ENCODE measurements around the gene TOB1. TPM values are rescaled to one million over a fixed set of nuclear protein-coding genes. Genes with fewer than 3 reads are reported as not detected.
A peak's percentile ranks its signal among the peaks of the same experiment; 100 is the strongest.

TOB1 gene
- total and polyA plus RNA-seq, 9 donors = 19.8 to 73.2 (median 55.2) TPM

DNA sequence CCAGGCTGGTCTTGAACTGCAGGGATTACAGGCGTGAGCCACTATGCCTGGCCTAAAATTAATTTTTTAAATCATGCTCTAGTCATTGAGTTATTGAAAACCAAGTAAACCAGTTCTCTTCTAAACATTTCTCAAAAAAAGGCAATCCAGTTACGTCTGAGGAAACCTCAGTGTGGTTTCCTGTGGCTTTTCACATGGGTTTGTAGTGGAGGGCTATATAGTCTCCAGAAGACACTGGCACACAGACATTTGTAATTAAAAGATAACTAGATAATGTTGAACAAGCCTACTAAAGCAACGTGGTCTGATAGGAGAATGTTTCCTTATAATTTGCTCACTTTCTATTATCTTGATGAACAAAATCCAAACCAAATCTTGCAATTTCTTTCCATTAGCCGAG lies 5.2 kb upstream of the TOB1 start:
- no CpG with 5 or more reads among the region's 4 CpGs for WGBS (ENCODE audit: insufficient coverage)
- DNase-seq = no peak
- Histone ChIP-seq H3K27me3 (ENCODE audit: control insufficient read depth, insufficient read depth, low read length) (no peaks in the 10 kb centered on the region), H3K4me1 (ENCODE audit: control insufficient read depth, insufficient read depth, low read length) (peaks cover 11% of the 10 kb centered on the region), H3K36me3 (ENCODE audit: control insufficient read depth, insufficient read depth, low read length) (no peaks in the 10 kb centered on the region), H3K27ac (ENCODE audit: low read length) (no peak overlapping the region), H3K4me3 (ENCODE audit: low read length) (no peak overlapping the region), H3K9me3 (replicated peaks; ENCODE audit: control insufficient read depth, low read depth, low read length) (no peaks in the 10 kb centered on the region)

- Histone ChIP-seq H3K4me1 (ENCODE audit: control insufficient read depth, insufficient read depth, low read length) (peaks cover 12% of the 10 kb centered on the region), H3K36me3 (ENCODE audit: control insufficient read depth, insufficient read depth, low read length) (peaks cover under 1% of the 10 kb centered on the region), H3K27me3 (ENCODE audit: control insufficient read depth, insufficient read depth, low read length) (no peaks in the 10 kb centered on the region), H3K4me3 (ENCODE audit: low read length) (peak overlapping the region; percentile 87), H3K9me3 (replicated peaks; ENCODE audit: control insufficient read depth, low read depth, low read length) (no peaks in the 10 kb centered on the region), H3K27ac (ENCODE audit: low read length) (peak overlapping the region; percentile 100)
- no CpG with 5 or more reads among the region's 1 CpG for WGBS (ENCODE audit: insufficient coverage)
- DNase-seq = no peak
Observed at GRCh38 chr17:50868602-50869001, 2.4 kb upstream of the TOB1 start.

DNA sequence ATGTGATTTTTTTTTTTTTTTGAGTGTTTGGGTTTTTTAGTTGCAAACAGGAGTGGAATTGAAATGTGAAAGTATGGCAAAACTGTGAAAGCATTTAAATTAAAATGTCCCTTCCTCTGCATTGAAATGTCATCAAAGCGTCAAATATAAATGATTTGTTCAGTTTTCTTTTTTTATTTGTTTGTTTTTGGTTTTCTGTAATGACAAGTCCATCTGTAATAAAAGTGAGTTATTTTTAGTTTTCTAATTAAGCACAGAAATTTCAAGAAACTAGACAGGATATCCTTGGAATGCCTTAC lies 1.9 kb upstream of the TOB1 start:
- H3K27me3 ChIP-seq (ENCODE audit: control insufficient read depth, insufficient read depth, low read length) = no peaks in the 10 kb centered on the region
- WGBS (ENCODE audit: insufficient coverage) = no CpG with 5 or more reads among the region's 1 CpG
- H3K36me3 ChIP-seq (ENCODE audit: control insufficient read depth, insufficient read depth, low read length) = peaks cover 5% of the 10 kb centered on the region
- H3K4me1 ChIP-seq (ENCODE audit: control insufficient read depth, insufficient read depth, low read length) = peaks cover 17% of the 10 kb centered on the region
- H3K27ac ChIP-seq (ENCODE audit: low read length) = peak overlapping the region; percentile 100
- no peaks in the 10 kb centered on the region for H3K9me3 ChIP-seq (replicated peaks; ENCODE audit: control insufficient read depth, low read depth, low read length)
- no peak for DNase-seq
- H3K4me3 ChIP-seq (ENCODE audit: low read length) = peak overlapping the region; percentile 87

DNA sequence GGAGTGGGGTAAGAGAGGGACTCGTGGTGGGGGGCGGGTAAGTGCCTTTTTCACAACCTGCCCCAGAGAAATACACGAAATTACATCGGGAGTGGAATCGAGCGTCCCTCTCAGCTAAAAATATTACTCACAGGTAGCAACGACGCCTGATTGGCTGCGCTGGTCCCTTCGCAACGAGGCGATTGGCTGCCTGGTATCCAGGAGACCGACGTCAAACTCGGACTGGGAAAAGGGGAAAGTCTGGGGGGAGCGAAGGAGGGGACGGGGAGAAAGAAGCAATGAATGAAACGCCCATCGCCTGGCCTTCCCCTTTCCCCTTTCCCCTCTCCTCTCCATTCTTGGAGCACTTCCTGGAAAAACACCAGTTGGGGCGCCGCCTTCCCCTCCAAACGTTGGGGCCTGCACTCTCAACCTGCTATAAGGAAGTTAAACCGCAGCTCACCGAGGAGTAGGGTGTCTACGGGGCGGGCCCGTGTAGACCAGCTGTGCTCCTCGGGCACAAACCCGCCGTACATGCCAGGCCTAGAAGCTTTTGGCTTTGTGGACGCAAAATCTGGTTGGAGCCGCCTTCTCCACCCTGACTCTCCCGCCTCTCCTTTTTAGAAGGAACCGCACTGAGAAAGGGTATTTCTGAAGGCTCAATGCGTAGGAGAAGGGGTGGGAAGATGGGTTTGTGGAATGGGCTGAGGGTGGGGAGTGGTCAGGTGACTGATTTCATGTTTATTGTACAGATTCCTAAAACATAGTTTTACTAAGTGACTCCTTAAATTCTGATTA lies 1.4 kb upstream of the TOB1 start:
- Histone ChIP-seq H3K9me3 (replicated peaks; ENCODE audit: control insufficient read depth, low read depth, low read length) (no peaks in the 10 kb centered on the region), H3K36me3 (ENCODE audit: control insufficient read depth, insufficient read depth, low read length) (peaks cover 9% of the 10 kb centered on the region), H3K27me3 (ENCODE audit: control insufficient read depth, insufficient read depth, low read length) (no peaks in the 10 kb centered on the region), H3K27ac (ENCODE audit: low read length) (peak overlapping the region; percentile 100), H3K4me1 (ENCODE audit: control insufficient read depth, insufficient read depth, low read length) (peaks cover 15% of the 10 kb centered on the region), H3K4me3 (ENCODE audit: low read length) (peak overlapping the region; percentile 87)
- WGBS (ENCODE audit: insufficient coverage) = 0% methylated on average over 5 of the region's 35 CpGs
- DNase-seq = peak; percentile 99

GRCh38 chr17:50866950-50867362 lies 802 bp upstream of the TOB1 start:
- no peaks in the 10 kb centered on the region for H3K9me3 ChIP-seq (replicated peaks; ENCODE audit: control insufficient read depth, low read depth, low read length)
- H3K4me1 ChIP-seq (ENCODE audit: control insufficient read depth, insufficient read depth, low read length) = peaks cover 15% of the 10 kb centered on the region
- H3K36me3 ChIP-seq (ENCODE audit: control insufficient read depth, insufficient read depth, low read length) = peaks cover 9% of the 10 kb centered on the region
- DNase-seq = no peak
- H3K27ac ChIP-seq (ENCODE audit: low read length) = peak overlapping the region; percentile 100
- no peaks in the 10 kb centered on the region for H3K27me3 ChIP-seq (ENCODE audit: control insufficient read depth, insufficient read depth, low read length)
- peak overlapping the region; percentile 87 for H3K4me3 ChIP-seq (ENCODE audit: low read length)
- WGBS (ENCODE audit: insufficient coverage) = 0% methylated on average over 20 of the region's 28 CpGs

- Histone ChIP-seq H3K9me3 (replicated peaks; ENCODE audit: control insufficient read depth, low read depth, low read length) (no peaks in the 10 kb centered on the region), H3K4me3 (ENCODE audit: low read length) (peak overlapping the region; percentile 78), H3K36me3 (ENCODE audit: control insufficient read depth, insufficient read depth, low read length) (peaks cover 9% of the 10 kb centered on the region), H3K4me1 (ENCODE audit: control insufficient read depth, insufficient read depth, low read length) (peaks cover 15% of the 10 kb centered on the region), H3K27ac (ENCODE audit: low read length) (peak overlapping the region; percentile 95), H3K27me3 (ENCODE audit: control insufficient read depth, insufficient read depth, low read length) (no peaks in the 10 kb centered on the region)
- WGBS (ENCODE audit: insufficient coverage) = under 1% methylated on average over 52 of the region's 53 CpGs
- no peak for DNase-seq
Observed at GRCh38 chr17:50865868-50866260, 290 bp downstream of the TOB1 start.

DNA sequence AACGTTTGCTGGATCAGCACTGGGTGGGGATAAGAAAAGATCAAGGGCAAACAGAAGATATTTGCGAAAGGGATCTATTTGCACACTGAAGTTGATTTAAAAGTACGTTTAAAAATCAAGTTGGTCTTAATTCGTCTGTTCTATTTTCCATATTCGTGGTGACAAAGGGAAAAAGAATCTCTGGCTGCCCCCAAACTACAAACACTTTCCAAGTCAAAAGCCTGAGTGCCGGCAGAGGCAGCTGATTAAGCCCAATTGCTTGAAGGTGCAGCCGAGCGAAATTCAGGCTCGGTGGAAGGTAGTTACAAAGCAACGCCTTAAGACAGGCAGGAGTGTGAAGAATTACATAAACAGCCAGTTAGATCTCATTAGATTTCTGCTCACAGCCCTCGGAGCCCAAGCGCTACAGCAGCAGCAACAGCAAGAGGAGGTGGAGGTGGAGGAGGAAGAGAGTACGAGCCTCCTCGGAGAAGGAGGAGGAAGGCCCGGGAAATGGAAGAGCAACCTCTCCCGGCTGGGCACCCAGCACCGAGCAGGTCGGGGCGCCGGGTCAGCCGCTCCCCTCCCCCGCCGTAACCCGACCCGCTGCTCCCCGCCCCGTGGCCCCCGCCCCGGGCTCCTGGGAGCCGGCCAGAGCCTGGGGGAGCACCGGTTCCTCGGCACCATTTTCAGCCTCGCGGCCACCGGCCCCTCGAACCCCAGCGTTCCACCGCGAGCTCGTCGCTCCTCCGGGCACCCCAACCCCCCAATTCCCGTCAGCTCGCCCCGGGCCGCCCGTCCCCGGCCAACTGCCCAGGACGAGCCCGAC lies 890 bp downstream of the TOB1 start:
- Histone ChIP-seq H3K27ac (ENCODE audit: low read length) (peak overlapping the region; percentile 95), H3K36me3 (ENCODE audit: control insufficient read depth, insufficient read depth, low read length) (peaks cover 9% of the 10 kb centered on the region), H3K4me3 (ENCODE audit: low read length) (peak overlapping the region; percentile 78), H3K27me3 (ENCODE audit: control insufficient read depth, insufficient read depth, low read length) (no peaks in the 10 kb centered on the region), H3K4me1 (ENCODE audit: control insufficient read depth, insufficient read depth, low read length) (peaks cover 15% of the 10 kb centered on the region), H3K9me3 (replicated peaks; ENCODE audit: control insufficient read depth, low read depth, low read length) (no peaks in the 10 kb centered on the region)
- DNase-seq = peak; percentile 72
- WGBS (ENCODE audit: insufficient coverage) = 0% methylated on average over 42 of the region's 50 CpGs

- H3K27me3 ChIP-seq (ENCODE audit: control insufficient read depth, insufficient read depth, low read length) = no peaks in the 10 kb centered on the region
- peak overlapping the region; percentile 78 for H3K4me3 ChIP-seq (ENCODE audit: low read length)
- no peak for DNase-seq
- peaks cover 15% of the 10 kb centered on the region for H3K4me1 ChIP-seq (ENCODE audit: control insufficient read depth, insufficient read depth, low read length)
- H3K36me3 ChIP-seq (ENCODE audit: control insufficient read depth, insufficient read depth, low read length) = peaks cover 9% of the 10 kb centered on the region
- WGBS (ENCODE audit: insufficient coverage) = no CpG with 5 or more reads among the region's 6 CpGs
- peak overlapping the region; percentile 95 for H3K27ac ChIP-seq (ENCODE audit: low read length)
- H3K9me3 ChIP-seq (replicated peaks; ENCODE audit: control insufficient read depth, low read depth, low read length) = no peaks in the 10 kb centered on the region
Observed at GRCh38 chr17:50864747-50865059, 1.5 kb downstream of the TOB1 start.

- no peaks in the 10 kb centered on the region for H3K27me3 ChIP-seq (ENCODE audit: control insufficient read depth, insufficient read depth, low read length)
- peaks cover 12% of the 10 kb centered on the region for H3K4me1 ChIP-seq (ENCODE audit: control insufficient read depth, insufficient read depth, low read length)
- no peak for DNase-seq
- H3K4me3 ChIP-seq (ENCODE audit: low read length) = peak overlapping the region; percentile 78
- H3K27ac ChIP-seq (ENCODE audit: low read length) = no peak overlapping the region
- H3K36me3 ChIP-seq (ENCODE audit: control insufficient read depth, insufficient read depth, low read length) = peaks cover 9% of the 10 kb centered on the region
- no CpG with 5 or more reads among the region's 3 CpGs for WGBS (ENCODE audit: insufficient coverage)
- H3K9me3 ChIP-seq (replicated peaks; ENCODE audit: control insufficient read depth, low read depth, low read length) = no peaks in the 10 kb centered on the region
Observed at GRCh38 chr17:50863931-50864330, 2.2 kb downstream of the TOB1 start.

DNA sequence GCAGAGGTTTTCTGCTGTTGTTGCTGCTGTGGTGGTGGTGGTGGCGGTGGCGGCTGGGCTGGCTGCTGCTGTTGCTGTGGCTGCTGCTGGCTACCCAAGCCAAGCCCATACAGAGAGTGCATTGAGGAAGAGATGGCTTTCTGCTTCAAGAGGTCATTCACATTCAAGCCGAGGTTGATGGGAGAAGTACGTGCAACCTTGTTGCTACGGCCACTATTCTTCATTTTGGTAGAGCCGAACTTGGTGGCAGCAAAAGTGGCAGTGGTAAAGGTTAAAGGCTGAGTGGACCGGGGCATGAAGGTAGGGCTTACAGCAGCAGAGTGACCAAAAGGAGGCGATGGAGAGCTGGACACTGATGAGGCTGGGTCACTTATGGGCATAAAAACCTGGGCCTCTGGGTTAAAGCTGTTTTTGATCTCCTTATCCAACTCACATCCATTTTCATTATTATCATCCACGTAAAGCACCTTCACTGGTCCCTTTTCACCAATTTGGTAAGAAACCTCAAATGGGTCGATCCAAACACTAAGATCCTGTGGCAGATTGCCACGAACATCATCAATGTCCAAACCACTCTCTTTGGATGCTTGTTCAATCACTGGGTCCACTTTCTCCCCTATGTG lies 2.8 kb downstream of the TOB1 start:
- peak overlapping the region; percentile 45 for H3K27ac ChIP-seq (ENCODE audit: low read length)
- H3K36me3 ChIP-seq (ENCODE audit: control insufficient read depth, insufficient read depth, low read length) = peaks cover 9% of the 10 kb centered on the region
- 79% methylated on average over 8 of the region's 11 CpGs for WGBS (ENCODE audit: insufficient coverage)
- H3K27me3 ChIP-seq (ENCODE audit: control insufficient read depth, insufficient read depth, low read length) = no peaks in the 10 kb centered on the region
- peaks cover 9% of the 10 kb centered on the region for H3K4me1 ChIP-seq (ENCODE audit: control insufficient read depth, insufficient read depth, low read length)
- peak overlapping the region; percentile 24 for H3K4me3 ChIP-seq (ENCODE audit: low read length)
- H3K9me3 ChIP-seq (replicated peaks; ENCODE audit: control insufficient read depth, low read depth, low read length) = no peaks in the 10 kb centered on the region
- DNase-seq = no peak
